ENCODE data around the gene PTGIS.

DNA sequence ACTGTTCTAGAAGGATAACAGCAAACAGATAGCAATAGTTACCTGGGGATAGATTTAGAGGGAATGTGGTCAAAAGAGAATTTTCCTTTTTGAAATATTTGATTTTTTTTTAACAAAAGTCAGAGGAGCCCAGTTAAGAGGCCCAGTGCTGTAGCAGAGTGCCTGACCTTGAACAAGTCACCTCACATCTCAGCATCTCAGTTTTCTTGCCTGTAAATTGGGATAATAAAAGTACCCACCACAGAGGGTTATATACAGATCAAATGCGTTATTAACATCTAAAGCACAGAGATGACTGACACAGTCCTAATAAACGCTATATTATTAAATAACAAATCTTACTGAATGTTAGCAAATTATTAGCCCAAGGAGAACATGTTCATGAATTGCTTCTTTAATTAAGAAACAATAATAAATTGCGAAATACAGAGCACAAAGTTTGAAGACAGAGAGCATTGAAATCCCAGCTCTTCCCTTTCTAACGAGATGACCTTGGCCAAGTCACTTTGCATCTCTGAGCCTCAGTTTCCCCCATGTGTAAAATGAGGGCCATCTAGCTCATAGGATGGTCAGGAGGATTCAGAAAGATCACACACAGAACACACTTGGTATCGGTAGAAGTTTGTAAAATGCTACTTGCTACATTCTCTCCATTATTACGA, 35.5 kb downstream of the PTGIS start:
- TF ChIP-seq, protein P1, sequence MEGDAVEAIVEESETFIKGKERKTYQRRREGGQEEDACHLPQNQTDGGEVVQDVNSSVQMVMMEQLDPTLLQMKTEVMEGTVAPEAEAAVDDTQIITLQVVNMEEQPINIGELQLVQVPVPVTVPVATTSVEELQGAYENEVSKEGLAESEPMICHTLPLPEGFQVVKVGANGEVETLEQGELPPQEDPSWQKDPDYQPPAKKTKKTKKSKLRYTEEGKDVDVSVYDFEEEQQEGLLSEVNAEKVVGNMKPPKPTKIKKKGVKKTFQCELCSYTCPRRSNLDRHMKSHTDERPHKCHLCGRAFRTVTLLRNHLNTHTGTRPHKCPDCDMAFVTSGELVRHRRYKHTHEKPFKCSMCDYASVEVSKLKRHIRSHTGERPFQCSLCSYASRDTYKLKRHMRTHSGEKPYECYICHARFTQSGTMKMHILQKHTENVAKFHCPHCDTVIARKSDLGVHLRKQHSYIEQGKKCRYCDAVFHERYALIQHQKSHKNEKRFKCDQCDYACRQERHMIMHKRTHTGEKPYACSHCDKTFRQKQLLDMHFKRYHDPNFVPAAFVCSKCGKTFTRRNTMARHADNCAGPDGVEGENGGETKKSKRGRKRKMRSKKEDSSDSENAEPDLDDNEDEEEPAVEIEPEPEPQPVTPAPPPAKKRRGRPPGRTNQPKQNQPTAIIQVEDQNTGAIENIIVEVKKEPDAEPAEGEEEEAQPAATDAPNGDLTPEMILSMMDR (conservative IDR thresholded peaks at IDR 0.05): no peak
- TF ChIP-seq ZFX (IDR thresholded peaks at IDR 0.05): no peak

All from C4-2B (cell line).